Choroid plexus epithelial cell (primary cell): ENCODE data around the gene MS4A18.
A peak's percentile ranks its signal among the peaks of the same experiment; 100 is the strongest.

Experiments used
- DNase-seq: peaks from one replicate; pipeline ENCODE4 v3.0.0-alpha.2; 2010; ENCODE audit warnings: low read depth
- H3K4me3 ChIP-seq: 2 replicates; pipeline ENCODE4 v1.5.1; 2011; ENCODE audit warnings: low read depth, mild to moderate bottlenecking, control low read depth, low read length, moderate library complexity
- TF ChIP-seq, protein P1 (sequence below): conservative IDR thresholded peaks from 2 replicates; pipeline ENCODE4 v1.5.1; 2011; ENCODE audit warnings: low read depth, mild to moderate bottlenecking, control low read depth, inconsistent platforms, low read length, moderate library complexity

MS4A18 gene

DNA sequence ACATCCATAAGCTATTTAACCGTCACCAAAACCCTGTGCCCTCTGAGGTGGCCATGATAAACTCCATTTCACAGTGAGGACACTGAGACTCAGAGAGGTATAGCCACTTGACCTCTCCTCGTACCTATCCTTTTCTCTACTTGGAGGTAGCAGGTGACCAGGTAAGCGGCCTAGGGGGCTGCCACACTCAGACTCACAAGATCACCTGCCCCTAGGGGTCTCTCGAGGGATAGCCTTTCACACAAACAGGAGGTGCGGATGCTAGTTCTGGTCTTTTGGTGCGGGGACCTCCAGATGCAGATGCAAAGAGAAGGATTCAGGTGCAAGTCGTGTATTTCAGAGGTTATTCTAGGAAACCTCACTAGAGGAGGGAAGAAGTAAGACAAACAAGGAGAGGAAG lies 14.6 kb downstream of the MS4A18 start:
- no peak overlapping the region for H3K4me3 ChIP-seq
- TF ChIP-seq, protein P1, sequence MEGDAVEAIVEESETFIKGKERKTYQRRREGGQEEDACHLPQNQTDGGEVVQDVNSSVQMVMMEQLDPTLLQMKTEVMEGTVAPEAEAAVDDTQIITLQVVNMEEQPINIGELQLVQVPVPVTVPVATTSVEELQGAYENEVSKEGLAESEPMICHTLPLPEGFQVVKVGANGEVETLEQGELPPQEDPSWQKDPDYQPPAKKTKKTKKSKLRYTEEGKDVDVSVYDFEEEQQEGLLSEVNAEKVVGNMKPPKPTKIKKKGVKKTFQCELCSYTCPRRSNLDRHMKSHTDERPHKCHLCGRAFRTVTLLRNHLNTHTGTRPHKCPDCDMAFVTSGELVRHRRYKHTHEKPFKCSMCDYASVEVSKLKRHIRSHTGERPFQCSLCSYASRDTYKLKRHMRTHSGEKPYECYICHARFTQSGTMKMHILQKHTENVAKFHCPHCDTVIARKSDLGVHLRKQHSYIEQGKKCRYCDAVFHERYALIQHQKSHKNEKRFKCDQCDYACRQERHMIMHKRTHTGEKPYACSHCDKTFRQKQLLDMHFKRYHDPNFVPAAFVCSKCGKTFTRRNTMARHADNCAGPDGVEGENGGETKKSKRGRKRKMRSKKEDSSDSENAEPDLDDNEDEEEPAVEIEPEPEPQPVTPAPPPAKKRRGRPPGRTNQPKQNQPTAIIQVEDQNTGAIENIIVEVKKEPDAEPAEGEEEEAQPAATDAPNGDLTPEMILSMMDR = no peak
- no peak for DNase-seq

GRCh38 chr11:60740573-60740972 lies 16.1 kb downstream of the MS4A18 start:
- no peak for DNase-seq
- TF ChIP-seq, protein P1 = no peak
- no peak overlapping the region for H3K4me3 ChIP-seq

DNA sequence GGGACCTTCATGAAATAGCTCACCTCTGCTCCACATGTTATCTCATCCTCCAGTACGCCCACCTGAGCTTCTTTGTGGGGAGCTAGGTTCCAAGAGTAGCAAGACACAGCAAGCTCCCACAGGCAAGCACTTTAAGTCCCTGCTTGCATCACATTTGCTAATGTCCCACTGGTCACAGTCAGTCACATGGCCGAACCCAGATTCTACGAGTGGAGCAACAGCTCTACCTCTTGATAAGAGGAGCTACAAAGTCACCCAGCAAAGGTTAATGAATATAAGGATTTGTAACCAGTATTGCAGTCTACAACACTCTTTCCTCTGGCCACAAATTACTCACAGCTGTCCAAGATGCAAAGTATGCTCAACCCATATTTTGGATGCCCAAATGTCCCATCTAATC lies 16.9 kb downstream of the MS4A18 start:
- no peak overlapping the region for H3K4me3 ChIP-seq
- no peak for DNase-seq
- TF ChIP-seq, protein P1 = no peak

GRCh38 chr11:60743058-60743457 lies 18.5 kb downstream of the MS4A18 start:
- TF ChIP-seq, protein P1 = no peak
- peak; percentile 1 for DNase-seq
- H3K4me3 ChIP-seq = no peak overlapping the region

- no peak for DNase-seq
- TF ChIP-seq, protein P1 = no peak
- no peak overlapping the region for H3K4me3 ChIP-seq
These were observed 19.6 kb downstream of the MS4A18 start for GRCh38 chr11:60744114-60744513.

GRCh38 chr11:60747359-60747873 lies 22.9 kb downstream of the MS4A18 start:
- DNase-seq = no peak
- H3K4me3 ChIP-seq = no peak overlapping the region
- TF ChIP-seq, protein P1 = no peak

- TF ChIP-seq, protein P1 = no peak
- DNase-seq = no peak
- H3K4me3 ChIP-seq = no peak overlapping the region
These were observed 23.7 kb downstream of the MS4A18 start for GRCh38 chr11:60748225-60748624.
